CD4-positive, alpha-beta T cell treated with Interleukin-15 for 4 hours (primary cell): ENCODE measurements around the gene GNPTG.

Source experiments
- DNase-seq: peaks from one replicate; pipeline ENCODE4 v3.0.0-alpha.2; 2020; ENCODE audit warnings: low spot score

Gene GNPTG

GRCh38 chr16:1351582-1352362 is at the start of gene GNPTG, which contains the start of gene TSR3:
GNPTG (plus strand) TSS chr16:1351931; CDS start chr16:1351966, 35 bp downstream.
TSR3 (minus strand) TSS chr16:1351878; CDS start chr16:1351804, 74 bp downstream.
- DNase-seq = peak; percentile 86

- DNase-seq = no peak
These were observed 45.9 kb upstream of the GNPTG start for GRCh38 chr16:1305823-1306222.

GRCh38 chr16:1306334-1306733 is 45.4 kb upstream of the GNPTG start:
- no peak for DNase-seq

GRCh38 chr16:1308036-1308976 is 43.4 kb upstream of the GNPTG start:
- DNase-seq = no peak

- peak; percentile 99 for DNase-seq
These were observed 42.5 kb upstream of the GNPTG start, which contains the start of gene UBE2I for GRCh38 chr16:1308977-1309885. UBE2I (plus strand) TSS chr16:1309636; CDS start chr16:1314031, 4,395 bp downstream.

- peak; percentile 41 for DNase-seq
These were observed 41.6 kb upstream of the GNPTG start for GRCh38 chr16:1309888-1310831.

GRCh38 chr16:1310832-1311200 is 40.9 kb upstream of the GNPTG start:
- no peak for DNase-seq

GRCh38 chr16:1311212-1311737 is 40.5 kb upstream of the GNPTG start:
- DNase-seq = no peak

GRCh38 chr16:1311738-1312466 is 39.8 kb upstream of the GNPTG start:
- DNase-seq = no peak

- no peak for DNase-seq
These were observed 39.3 kb upstream of the GNPTG start for GRCh38 chr16:1312467-1312816.

GRCh38 chr16:1312903-1313302 is 38.8 kb upstream of the GNPTG start:
- DNase-seq = no peak

GRCh38 chr16:1313721-1314369 is 37.9 kb upstream of the GNPTG start:
- DNase-seq = no peak

GRCh38 chr16:1314399-1315068 is 37.2 kb upstream of the GNPTG start:
- no peak for DNase-seq

GRCh38 chr16:1315081-1316032 is 36.4 kb upstream of the GNPTG start:
- no peak for DNase-seq

- no peak for DNase-seq
These were observed 35.7 kb upstream of the GNPTG start for GRCh38 chr16:1316033-1316405.

- no peak for DNase-seq
These were observed 34.1 kb upstream of the GNPTG start for GRCh38 chr16:1317479-1318267.

GRCh38 chr16:1318268-1318545 is 33.5 kb upstream of the GNPTG start:
- no peak for DNase-seq
